ENCODE data around the gene MATN3. TPM values are rescaled to one million over a fixed set of nuclear protein-coding genes. Genes with fewer than 3 reads are reported as not detected.

The MATN3 gene
- total RNA-seq, 2 donors from 2014 or later = 1.3 to 1.8 TPM

DNA sequence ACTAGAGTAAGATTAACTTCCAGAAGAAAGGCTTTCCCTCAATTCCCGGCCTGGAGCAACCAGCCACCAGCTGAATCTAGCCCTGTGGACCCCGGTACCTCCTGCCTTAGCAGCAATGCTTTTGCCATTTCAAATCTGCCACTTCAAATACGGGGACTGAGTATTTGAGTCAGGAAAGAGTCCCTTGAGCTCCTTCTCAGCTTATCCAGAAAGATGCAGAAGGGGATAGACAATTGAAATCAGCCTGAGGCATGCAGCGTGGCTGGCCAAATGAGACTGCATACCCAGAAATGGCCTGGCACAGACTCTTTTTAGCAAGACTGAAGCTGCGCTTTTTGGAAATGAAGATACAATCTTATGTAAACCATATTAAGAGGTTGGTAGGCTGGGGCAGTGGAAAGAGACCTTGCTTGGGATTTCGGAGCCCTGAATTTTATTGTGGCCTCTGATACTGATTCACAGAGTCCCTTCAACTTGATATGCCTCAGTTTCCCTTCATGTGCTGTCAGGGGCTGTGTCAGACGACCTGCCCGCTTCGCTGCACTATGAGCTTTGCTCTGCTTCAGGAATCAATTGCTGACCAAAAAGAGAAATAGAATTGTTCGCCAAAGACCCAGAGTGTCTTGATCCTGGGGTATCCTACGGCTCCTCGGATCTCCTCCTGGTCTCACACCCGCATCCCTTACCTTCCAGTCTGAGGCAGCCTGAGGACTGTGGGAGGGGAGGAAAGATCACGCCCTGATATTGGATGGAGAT, 1.0 kb downstream of the MATN3 start:
- H3K4me1 ChIP-seq (ENCODE audit: control insufficient read depth in 1 of 2, low read depth in 2 of 2) = peaks cover 10 to 12% of the 10 kb centered on the region in 2 donors
- DNase-seq (ENCODE audit: low spot score) = no peak
- H3K9me3 ChIP-seq = no peaks in the 10 kb centered on the region
- H3K4me3 ChIP-seq = peak overlapping the region; percentile 88
- ATAC-seq (ENCODE audit: insufficient number of reproducible peaks, low FRiP score, low read depth) = no peak
- H3K27ac ChIP-seq = no peak overlapping the region
- no peaks in the 10 kb centered on the region for H3K27me3 ChIP-seq (replicated peaks; ENCODE audit: insufficient read depth)
- no peak for TF ChIP-seq CTCF (IDR thresholded peaks at IDR 0.05)
- H3K36me3 ChIP-seq = no peaks in the 10 kb centered on the region

GRCh38 chr2:20008703-20009102, 3.8 kb downstream of the MATN3 start:
- no peaks in the 10 kb centered on the region for H3K9me3 ChIP-seq
- no peak for DNase-seq (ENCODE audit: low spot score)
- no peaks in the 10 kb centered on the region for H3K27me3 ChIP-seq (replicated peaks; ENCODE audit: insufficient read depth)
- no peak for ATAC-seq (ENCODE audit: insufficient number of reproducible peaks, low FRiP score, low read depth)
- no peak for TF ChIP-seq CTCF (IDR thresholded peaks at IDR 0.05)
- no peak overlapping the region for H3K4me3 ChIP-seq
- no peak overlapping the region for H3K27ac ChIP-seq
- H3K36me3 ChIP-seq = no peaks in the 10 kb centered on the region
- H3K4me1 ChIP-seq (ENCODE audit: control insufficient read depth in 1 of 2, low read depth in 2 of 2) = peaks cover 10 to 12% of the 10 kb centered on the region in 2 donors

GRCh38 chr2:20005891-20006470, 6.5 kb downstream of the MATN3 start:
- TF ChIP-seq CTCF (IDR thresholded peaks at IDR 0.05) = no peak
- Histone ChIP-seq H3K9me3 (no peaks in the 10 kb centered on the region), H3K27ac (no peak overlapping the region), H3K36me3 (no peaks in the 10 kb centered on the region), H3K27me3 (replicated peaks; ENCODE audit: insufficient read depth) (no peaks in the 10 kb centered on the region), H3K4me1 (ENCODE audit: control insufficient read depth in 1 of 2, low read depth in 2 of 2) (no peaks in the 10 kb centered on the region), H3K4me3 (no peak overlapping the region)
- DNase-seq (ENCODE audit: low spot score) (no peak), ATAC-seq (ENCODE audit: insufficient number of reproducible peaks, low FRiP score, low read depth) (no peak)

DNA sequence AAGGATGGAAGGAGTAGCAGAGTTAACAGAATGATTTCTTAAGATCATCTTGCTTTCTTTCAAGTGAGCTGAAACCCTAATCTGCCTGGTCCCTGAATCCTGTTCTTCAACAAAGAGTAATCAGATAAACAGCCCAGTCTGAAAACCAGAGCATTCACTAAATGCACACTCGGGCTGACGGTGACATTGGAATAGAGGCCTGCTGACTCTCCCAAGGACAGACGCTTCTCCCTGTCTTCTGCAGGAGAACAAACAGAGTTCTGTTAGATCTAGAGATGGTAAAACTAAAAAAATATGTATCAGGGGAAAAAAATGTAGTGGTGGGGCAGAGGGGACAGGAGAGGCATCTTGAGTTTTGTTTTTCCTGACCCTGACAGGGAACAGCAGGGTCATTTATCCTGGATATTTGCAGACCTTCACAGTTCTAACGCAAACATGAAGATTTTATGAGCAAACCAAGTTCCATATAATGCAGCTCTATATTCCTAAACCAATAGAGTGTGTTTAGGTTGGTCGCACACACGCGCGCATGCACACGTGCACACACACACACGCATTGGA, 7.3 kb downstream of the MATN3 start:
- H3K9me3 ChIP-seq = no peaks in the 10 kb centered on the region
- H3K27ac ChIP-seq = no peak overlapping the region
- H3K4me3 ChIP-seq = no peak overlapping the region
- ATAC-seq (ENCODE audit: insufficient number of reproducible peaks, low FRiP score, low read depth) (no peak), DNase-seq (ENCODE audit: low spot score) (no peak)
- H3K4me1 ChIP-seq (ENCODE audit: control insufficient read depth in 1 of 2, low read depth in 2 of 2) = no peaks in the 10 kb centered on the region
- no peaks in the 10 kb centered on the region for H3K27me3 ChIP-seq (replicated peaks; ENCODE audit: insufficient read depth)
- H3K36me3 ChIP-seq = no peaks in the 10 kb centered on the region
- TF ChIP-seq CTCF (IDR thresholded peaks at IDR 0.05) = no peak

- Histone ChIP-seq H3K4me1 (ENCODE audit: control insufficient read depth in 1 of 2, low read depth in 2 of 2) (no peaks in the 10 kb centered on the region), H3K9me3 (no peaks in the 10 kb centered on the region), H3K36me3 (no peaks in the 10 kb centered on the region), H3K4me3 (no peak overlapping the region), H3K27ac (no peak overlapping the region), H3K27me3 (replicated peaks; ENCODE audit: insufficient read depth) (no peaks in the 10 kb centered on the region)
- DNase-seq (ENCODE audit: low spot score) (no peak), ATAC-seq (ENCODE audit: insufficient number of reproducible peaks, low FRiP score, low read depth) (no peak)
- no peak for TF ChIP-seq CTCF (IDR thresholded peaks at IDR 0.05)
These were observed 11.1 kb downstream of the MATN3 start for GRCh38 chr2:20001361-20001863.
